Measurements from ENCODE around the gene CRB2. TPM values are rescaled to one million over a fixed set of nuclear protein-coding genes. Genes with fewer than 3 reads are reported as not detected.
A peak's percentile ranks its signal among the peaks of the same experiment; 100 is the strongest.

CRB2 gene
- total and polyA plus RNA-seq, 2 of the 13 experiments (the other 11 are each of a cell fraction or from before 2014, with no cell fraction given): 0.01 to 0.29 TPM

- FAIRE-seq: no peak
- WGBS (ENCODE audit: low lambda C conversion rate): 98% methylated on average over 6 of the region's 10 CpGs
- Histone ChIP-seq H2AFZ (ENCODE audit: low read length) (no peak overlapping the region), H3K27ac (ENCODE audit: extremely low read length, insufficient read depth, low read length) (no peak overlapping the region), H3K9me3 (ENCODE audit: low read length) (no peaks in the 10 kb centered on the region), H3K27me3 (ENCODE audit: control insufficient read depth in 1 of 2, insufficient read depth in 2 of 2, low read length in 2 of 2) (no peaks in the 10 kb centered on the region), H3K4me1 (ENCODE audit: insufficient read depth, low read length) (no peaks in the 10 kb centered on the region), H3K9ac (ENCODE audit: insufficient read depth, low read depth, low read length) (no peak overlapping the region), H3K79me2 (ENCODE audit: insufficient read depth, low read length) (no peaks in the 10 kb centered on the region), H3K4me2 (ENCODE audit: low read depth, low read length) (no peak overlapping the region), H3K36me3 (replicated peaks in 1 of 2; ENCODE audit: control insufficient read depth in 1 of 2, insufficient read depth in 2 of 2, low read length in 2 of 2) (peaks cover 9 to 26% of the 10 kb centered on the region in 2 experiments), H3K4me3 (replicated peaks in 1 of 3; ENCODE audit: insufficient read depth in 1 of 3, low read depth in 2 of 3, low read length in 3 of 3) (no peak overlapping the region), H4K20me1 (ENCODE audit: insufficient read depth, low read length) (no peaks in the 10 kb centered on the region)
- ChIA-PET POLR2A (no interaction called here), CTCF (ENCODE audit: low intra/inter-chr PET ratio, low total read pairs) (no interaction called here)
- DNase-seq (ENCODE audit: low spot score): no peak
- TF ChIP-seq DMTF1 (CRISPR knock-in tag; IDR thresholded peaks at IDR 0.05) (no peak), ZNF629 (CRISPR knock-in tag; conservative IDR thresholded peaks at IDR 0.05) (peak; percentile 39; the same call in 1 of the 2 replicates)
- BruUV-seq (replicated peaks): no TSS peak
- no peak for ATAC-seq
- intact Hi-C loops (cut with micrococcal nuclease; ENCODE audit: unreplicated experiment): no loop called here
- in situ Hi-C loops (cut with HindIII; ENCODE audit: extremely low pct_ligation_motif_present, low pct_unique_long_range_greater_than_20kb): loop anchor here (25.0 kb wide), 1 partner anchor 619 kb away; no protein-coding TSS in a partner anchor
These were observed 62.5 kb downstream of the CRB2 start for GRCh38 chr9:123418506-123418905.

DNA sequence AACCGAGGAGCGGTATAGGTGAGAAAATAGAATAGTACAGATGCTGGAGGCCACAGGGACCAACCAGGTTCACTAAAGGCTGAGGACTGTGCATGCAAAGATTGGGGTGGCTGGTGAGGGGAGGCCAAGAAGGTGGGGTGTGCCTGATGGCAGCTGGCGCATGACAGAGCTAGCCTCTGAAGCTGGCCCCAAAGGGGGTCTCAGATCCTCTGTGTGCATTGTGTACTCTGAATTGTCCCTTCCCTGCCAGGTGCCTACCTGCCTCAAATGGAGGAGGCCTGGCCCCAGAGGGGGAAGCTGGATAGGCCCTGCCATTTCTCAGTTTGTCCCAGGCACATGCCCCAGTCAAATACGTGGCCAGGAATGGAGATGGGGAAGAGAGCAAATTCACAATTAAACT, 63.1 kb downstream of the CRB2 start:
- in situ Hi-C loops (cut with HindIII; ENCODE audit: extremely low pct_ligation_motif_present, low pct_unique_long_range_greater_than_20kb): loop anchor here (25.0 kb wide), 1 partner anchor 618 kb away; no protein-coding TSS in a partner anchor
- Histone ChIP-seq H3K79me2 (ENCODE audit: insufficient read depth, low read length) (no peaks in the 10 kb centered on the region), H3K4me2 (ENCODE audit: low read depth, low read length) (no peak overlapping the region), H3K36me3 (replicated peaks in 1 of 2; ENCODE audit: control insufficient read depth in 1 of 2, insufficient read depth in 2 of 2, low read length in 2 of 2) (peaks cover 9 to 26% of the 10 kb centered on the region in 2 experiments), H4K20me1 (ENCODE audit: insufficient read depth, low read length) (no peaks in the 10 kb centered on the region), H3K27ac (ENCODE audit: extremely low read length, insufficient read depth, low read length) (no peak overlapping the region), H3K4me3 (replicated peaks in 1 of 3; ENCODE audit: insufficient read depth in 1 of 3, low read depth in 2 of 3, low read length in 3 of 3) (no peak overlapping the region), H2AFZ (ENCODE audit: low read length) (no peak overlapping the region), H3K27me3 (ENCODE audit: control insufficient read depth in 1 of 2, insufficient read depth in 2 of 2, low read length in 2 of 2) (no peaks in the 10 kb centered on the region), H3K9me3 (ENCODE audit: low read length) (no peaks in the 10 kb centered on the region), H3K4me1 (ENCODE audit: insufficient read depth, low read length) (no peaks in the 10 kb centered on the region), H3K9ac (ENCODE audit: insufficient read depth, low read depth, low read length) (no peak overlapping the region)
- ChIA-PET POLR2A (no interaction called here), CTCF (ENCODE audit: low intra/inter-chr PET ratio, low total read pairs) (no interaction called here)
- DNase-seq (ENCODE audit: low spot score) (no peak), FAIRE-seq (no peak), ATAC-seq (no peak)
- intact Hi-C loops (cut with micrococcal nuclease; ENCODE audit: unreplicated experiment): no loop called here
- WGBS (ENCODE audit: low lambda C conversion rate): 100% methylated on average over 4 of the region's 4 CpGs
- BruUV-seq (replicated peaks): no TSS peak
- TF ChIP-seq ZNF777 (CRISPR knock-in tag; IDR thresholded peaks at IDR 0.05) (no peak), NR2F2 (IDR thresholded peaks at IDR 0.05; ENCODE audit: borderline replicate concordance, low read depth) (no peak), ELF3 (CRISPR knock-in tag; IDR thresholded peaks at IDR 0.05) (no peak), ZFP37 (CRISPR knock-in tag; IDR thresholded peaks at IDR 0.05; ENCODE audit: borderline replicate concordance) (no peak), ZNF383 (CRISPR knock-in tag; IDR thresholded peaks at IDR 0.05; ENCODE audit: borderline replicate concordance) (no peak), PRDM10 (CRISPR knock-in tag; IDR thresholded peaks at IDR 0.05; ENCODE audit: low read depth) (no peak), ZC3H4 (CRISPR knock-in tag; IDR thresholded peaks at IDR 0.05; ENCODE audit: borderline replicate concordance) (no peak), ZSCAN29 (CRISPR knock-in tag; conservative IDR thresholded peaks at IDR 0.05) (no peak), ZNF552 (CRISPR knock-in tag; IDR thresholded peaks at IDR 0.05; ENCODE audit: borderline replicate concordance) (no peak)
